ENCODE measurements around the gene SNX15.

The SNX15 gene

GRCh38 chr11:65058012-65058411 is 30.8 kb downstream of the SNX15 start:
- DNase-seq, result no peak

- no peak for DNase-seq
These were observed 31.3 kb downstream of the SNX15 start, which contains the start of gene NAALADL1 for GRCh38 chr11:65058419-65059054. Gene NAALADL1 (minus strand): TSS chr11:65058553. CDS start chr11:65058521, 32 bp downstream.

GRCh38 chr11:65059523-65059922 is 32.3 kb downstream of the SNX15 start:
- no peak for DNase-seq

- DNase-seq, result no peak
These were observed 33.0 kb downstream of the SNX15 start for GRCh38 chr11:65059959-65060824.

DNA sequence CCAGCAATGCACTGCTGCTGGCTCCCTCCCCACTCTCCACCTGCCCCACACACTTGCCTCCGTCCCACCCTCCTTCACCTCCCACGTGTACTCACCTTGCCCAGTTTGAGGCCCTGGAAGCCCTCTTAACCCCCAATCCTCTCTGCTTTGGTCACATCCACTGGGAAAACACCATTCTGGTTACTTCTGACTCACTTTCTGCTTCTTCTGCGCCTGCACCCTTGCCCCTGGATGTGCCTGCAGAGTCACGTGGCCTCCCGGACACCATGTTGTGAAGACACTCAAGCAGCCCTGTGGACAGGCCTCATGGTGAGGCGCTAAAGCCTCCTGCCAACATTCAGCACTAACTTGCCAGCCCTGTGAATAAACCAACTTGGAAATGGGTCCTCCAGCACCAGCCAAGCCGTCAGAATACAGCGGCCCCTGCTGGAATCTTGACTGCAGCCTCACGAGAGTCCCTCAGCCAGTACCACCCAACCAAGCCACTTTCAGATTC is 33.7 kb downstream of the SNX15 start:
- DNase-seq, result no peak

DNA sequence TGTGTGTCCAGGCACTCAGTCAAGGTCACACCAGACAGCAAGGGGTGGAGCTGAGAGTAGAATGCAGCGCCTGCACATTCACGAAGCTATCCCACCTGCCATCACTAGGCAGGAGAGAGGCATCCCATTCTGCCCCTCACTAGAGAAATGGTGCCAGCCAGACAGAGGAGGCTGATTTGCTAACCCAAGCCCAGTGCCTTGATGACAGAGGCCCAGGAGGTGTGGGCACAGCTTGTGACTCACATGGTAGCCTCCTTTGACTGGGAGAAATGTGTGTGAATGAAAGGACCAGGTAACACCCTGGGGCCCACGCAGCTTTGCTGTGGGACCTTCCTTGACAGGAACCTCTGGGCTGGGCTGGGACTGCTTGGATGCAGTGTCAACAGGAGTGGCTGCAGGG is 36.3 kb downstream of the SNX15 start:
- no peak for DNase-seq

- no peak for DNase-seq
These were observed 37.6 kb downstream of the SNX15 start for GRCh38 chr11:65064847-65065240.

DNA sequence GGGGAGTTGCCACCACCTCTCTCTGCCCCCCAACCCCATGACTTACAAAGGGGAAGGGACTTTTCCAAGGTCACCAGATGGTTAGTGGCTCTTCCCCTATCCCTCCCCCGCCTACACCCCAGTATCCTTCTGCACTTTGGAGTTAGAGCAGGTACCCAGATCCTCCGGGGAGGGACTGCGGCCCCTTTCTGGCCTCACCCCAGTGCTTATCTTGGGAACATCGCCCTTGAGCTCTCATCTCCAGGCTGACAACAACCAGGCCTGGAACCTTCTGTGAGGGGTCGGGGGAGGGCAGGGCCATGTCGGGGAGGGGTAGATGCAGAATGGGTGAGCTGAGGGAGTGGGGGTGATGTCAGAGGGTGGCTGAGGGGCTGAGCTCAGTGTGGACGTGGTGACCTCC is 38.6 kb downstream of the SNX15 start:
- no peak for DNase-seq

DNA sequence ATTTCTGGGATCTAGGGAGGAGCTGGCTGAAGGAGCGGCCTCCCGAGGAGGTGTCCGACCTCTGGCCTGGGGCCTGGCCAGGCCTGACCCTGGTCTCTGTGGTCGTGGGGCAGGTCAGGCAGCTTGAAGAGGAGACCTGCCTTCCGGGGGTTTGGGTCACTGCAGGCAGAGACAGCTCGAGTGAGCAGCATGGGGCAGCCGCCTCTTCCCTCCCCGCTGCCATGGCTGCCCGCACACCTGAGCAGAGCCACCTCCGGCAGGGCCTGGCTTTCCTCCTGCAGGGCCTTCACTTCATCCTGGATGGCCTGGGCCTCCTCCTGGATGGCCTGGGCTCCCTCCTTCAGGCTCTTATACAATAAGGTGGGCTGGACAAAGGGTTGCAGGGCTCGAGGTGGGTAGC is 39.1 kb downstream of the SNX15 start:
- no peak for DNase-seq

DNA sequence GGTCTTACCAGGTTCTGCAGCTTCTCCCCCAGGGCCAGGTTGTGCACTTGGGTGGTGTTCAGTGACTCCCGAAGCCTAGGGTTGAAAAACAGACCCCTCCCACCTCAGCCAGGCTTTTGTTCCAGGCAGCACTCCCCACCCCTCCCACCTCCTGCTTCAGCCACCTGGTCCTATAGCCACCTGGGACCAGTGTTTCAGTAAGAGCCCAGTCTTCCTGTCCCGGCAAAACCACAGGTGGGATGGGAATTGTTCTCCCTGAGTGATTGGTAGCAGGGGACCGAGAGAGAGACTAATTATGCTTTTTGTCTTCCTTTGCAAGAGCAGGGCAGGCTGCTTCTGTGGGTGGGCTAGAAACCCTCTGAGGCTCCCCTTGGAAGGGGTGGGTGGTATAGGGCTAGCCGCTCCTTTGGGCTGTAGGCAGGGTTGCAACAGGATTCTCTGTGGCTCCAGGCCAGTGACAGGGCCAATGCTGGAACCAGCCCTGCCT is 39.6 kb downstream of the SNX15 start:
- peak; percentile 55 for DNase-seq

DNA sequence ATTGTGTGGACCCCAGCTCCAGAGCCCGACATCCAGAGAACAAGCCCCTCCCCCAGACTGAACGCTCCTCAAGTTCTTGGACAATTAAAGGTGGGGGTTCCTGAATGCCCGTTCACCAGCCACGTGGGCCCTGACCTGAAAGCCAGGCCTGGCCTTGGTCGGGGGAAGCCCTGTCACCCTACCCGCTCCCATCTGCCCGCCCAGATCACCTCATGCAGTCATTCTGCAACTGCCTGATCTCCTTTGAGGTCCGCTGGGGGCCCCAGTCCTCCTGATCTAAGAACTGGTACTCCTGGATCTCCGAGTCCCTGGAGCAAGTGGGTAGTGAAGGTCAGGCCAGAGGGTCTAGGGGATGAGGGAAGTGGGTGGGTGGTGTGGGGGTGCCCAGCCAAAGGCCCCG is 40.2 kb downstream of the SNX15 start:
- no peak for DNase-seq

- no peak for DNase-seq
These were observed 42.0 kb downstream of the SNX15 start for GRCh38 chr11:65069217-65069616.

DNA sequence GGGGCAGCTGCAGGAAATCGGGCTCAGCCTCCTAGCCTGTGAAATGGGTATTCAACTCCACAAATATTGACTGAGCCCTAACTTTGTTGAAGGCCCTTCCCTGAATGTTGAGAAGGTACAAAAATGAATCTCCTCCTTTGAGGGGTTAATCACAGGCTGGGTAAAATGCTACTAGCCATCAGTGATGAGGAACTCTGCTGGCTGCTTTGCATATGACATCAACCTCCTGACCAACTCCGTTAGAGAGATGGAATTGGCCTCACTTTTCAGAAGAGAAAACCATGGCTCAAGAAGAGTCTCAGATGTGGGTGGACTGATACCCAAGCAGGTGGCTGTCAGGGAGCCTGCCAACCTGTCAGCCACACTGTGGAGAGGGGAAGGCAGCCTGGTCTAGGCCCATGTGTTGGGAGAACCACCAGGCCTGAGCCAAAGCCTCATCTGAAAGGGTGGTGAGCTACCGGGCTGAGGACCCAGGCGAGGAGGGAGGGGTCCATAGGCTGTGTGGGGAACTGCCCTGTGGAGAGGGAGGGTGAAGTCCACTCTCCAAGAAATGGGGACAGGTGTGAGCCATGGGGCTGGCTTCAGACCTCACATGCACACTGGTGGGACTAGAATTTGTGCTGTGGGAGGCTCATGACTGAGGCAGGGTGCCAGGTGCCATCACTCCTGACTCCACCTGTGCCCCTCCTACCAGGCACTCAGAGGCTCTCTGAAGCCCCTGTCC is 44.8 kb downstream of the SNX15 start:
- no peak for DNase-seq

DNA sequence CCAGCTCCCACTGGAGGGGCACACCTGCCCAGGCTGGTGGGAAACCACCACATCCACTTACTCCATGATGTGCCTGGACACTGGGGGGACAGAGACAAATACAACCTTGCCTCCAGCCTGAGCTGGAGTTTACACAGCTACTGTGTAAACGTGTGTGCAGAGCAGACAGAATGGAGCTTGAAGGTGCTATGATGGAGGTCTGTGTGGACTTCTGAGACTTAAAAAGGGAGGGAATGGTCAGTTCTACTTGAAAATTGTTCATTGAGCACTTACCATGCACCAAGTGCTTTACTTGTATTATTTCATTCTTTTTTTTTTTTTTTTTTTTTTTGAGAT is 45.4 kb downstream of the SNX15 start:
- no peak for DNase-seq

- no peak for DNase-seq
These were observed 50.2 kb downstream of the SNX15 start for GRCh38 chr11:65077451-65077850.

GRCh38 chr11:65078151-65078550 is 50.9 kb downstream of the SNX15 start:
- peak; percentile 52 for DNase-seq

DNA sequence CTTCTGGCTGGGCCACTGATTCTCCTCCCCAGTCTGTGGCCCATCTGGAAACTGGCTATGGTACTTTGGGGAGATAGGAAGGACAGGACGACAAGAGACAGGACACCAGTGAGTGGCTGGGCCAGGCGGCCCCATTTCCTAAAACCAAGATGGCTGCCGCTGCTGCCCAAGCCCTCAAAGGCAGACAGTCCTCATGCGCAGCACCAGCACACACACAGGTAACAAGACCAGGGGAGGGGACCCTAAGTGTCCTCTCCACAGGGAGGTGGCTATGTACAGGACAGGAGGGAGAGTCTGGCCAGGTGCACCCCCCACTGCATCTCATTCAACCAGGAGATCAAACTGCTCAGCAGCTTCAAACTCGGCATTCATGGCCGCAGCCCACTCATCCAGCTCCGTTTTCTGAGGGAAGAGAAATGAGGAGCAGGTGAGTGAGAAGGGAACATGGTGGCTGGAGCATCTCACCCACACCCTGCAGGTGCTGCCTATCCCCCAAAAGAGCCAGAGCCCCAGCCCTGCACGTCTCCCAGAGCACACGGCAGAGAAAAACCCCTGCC is 51.6 kb downstream of the SNX15 start:
- DNase-seq, result no peak

GRCh38 chr11:65083134-65083833 is 56.0 kb downstream of the SNX15 start:
- DNase-seq, result no peak

DNA sequence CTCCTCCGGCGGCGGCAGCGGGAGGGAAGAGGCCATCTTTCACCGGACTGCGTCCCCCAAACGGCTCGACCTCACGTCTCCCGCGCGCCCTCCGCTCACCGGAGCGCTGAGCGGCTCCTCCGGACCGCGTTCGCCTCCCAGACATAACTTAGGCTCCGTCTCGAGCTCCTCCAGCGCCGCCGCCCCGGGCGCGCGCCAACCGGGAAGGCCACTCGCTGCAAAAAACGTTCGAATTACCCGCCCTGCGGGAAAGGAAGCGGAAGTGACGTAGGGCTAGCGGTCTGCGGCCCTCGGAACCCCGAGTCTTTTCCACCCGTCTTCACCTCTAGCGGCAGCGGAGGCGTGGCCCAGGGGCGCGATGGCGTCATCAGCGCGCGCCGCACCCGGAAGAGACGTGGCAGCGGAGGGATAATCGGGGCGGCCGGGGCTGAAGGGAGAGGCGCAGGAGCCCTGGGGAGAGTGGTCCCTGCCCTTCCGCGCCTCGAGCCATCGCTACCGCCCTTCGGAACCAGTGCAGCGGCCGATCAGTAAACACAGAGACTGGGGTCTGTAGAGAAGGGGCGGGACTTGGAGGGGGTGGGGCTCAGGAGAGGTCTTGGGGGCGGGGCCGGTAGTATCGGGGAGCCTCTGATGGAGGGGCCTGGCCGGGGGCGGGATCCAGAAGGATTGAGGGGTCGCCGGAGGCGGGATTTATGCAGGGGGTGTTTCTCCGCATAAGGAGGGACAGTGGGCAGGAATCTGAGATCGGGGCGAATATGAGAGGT is 56.8 kb downstream of the SNX15 start, which contains the start of the genes CDCA5 and ZFPL1:
TSS of gene CDCA5 (minus strand) at position 207 of the 764 bp plus-strand sequence. CDS start at position 145, 62 bp downstream.
TSS of gene ZFPL1 (plus strand) at position 389 of the 764 bp plus-strand sequence. CDS start 477 bp downstream, outside the sequence.
- peak; percentile 91 for DNase-seq

- DNase-seq, result peak; percentile 51
These were observed 57.5 kb downstream of the SNX15 start for GRCh38 chr11:65084598-65085375.

DNA sequence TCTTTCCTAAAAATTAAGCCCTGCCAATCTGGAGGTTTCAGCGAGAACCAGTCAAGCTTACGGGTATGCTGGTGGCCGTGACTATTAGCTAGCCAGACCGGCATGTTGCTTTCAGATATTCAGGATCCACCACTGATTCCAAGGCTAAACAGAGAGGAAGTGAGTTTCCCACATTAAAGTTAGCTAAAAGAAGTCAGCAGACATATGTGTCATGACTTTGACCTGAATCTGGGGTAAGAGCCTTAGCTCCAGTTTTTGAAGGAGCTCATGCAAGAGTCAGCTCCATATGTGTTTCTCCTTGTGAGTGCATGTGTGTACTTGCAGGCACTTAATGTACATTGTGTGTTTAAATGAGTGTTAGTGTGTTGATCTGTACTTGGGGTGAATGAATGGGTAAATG is 58.2 kb downstream of the SNX15 start:
- no peak for DNase-seq
